DOHH2 (cell line): Measurements from ENCODE around the gene ZNF778.

Experiments used
- H3F3A ChIP-seq: fragments of 200-600 bp; sonication (generic), shearing (Covaris generic); 2 replicates; pipeline ENCODE4 v1.6.0; 2016; ENCODE audit warnings: antibody characterized with exemption, mild to moderate bottlenecking; ENCODE audit not compliant: control insufficient read depth, insufficient read depth
- H3K27ac ChIP-seq: fragments of 200-600 bp; sonication (generic); 2 replicates; pipeline ENCODE4 v1.5.1; 2014; ENCODE audit warnings: low read depth, mild to moderate bottlenecking, low read length, moderate library complexity
- H3K27me3 ChIP-seq: fragments of 200-600 bp; sonication (generic); 2 replicates; pipeline ENCODE4 v1.6.1; 2014; ENCODE audit warnings: mild to moderate bottlenecking, low read length, mixed read lengths; ENCODE audit not compliant: control insufficient read depth
- H3K36me3 ChIP-seq: fragments of 200-600 bp; sonication (generic); 2 replicates; pipeline ENCODE4 v1.6.1; 2014; ENCODE audit warnings: mild to moderate bottlenecking, low read length, moderate library complexity, mixed read lengths; ENCODE audit not compliant: control insufficient read depth
- H3K4me1 ChIP-seq: fragments of 200-600 bp; sonication (generic); 2 replicates; pipeline ENCODE4 v1.6.1; 2014; ENCODE audit warnings: mild to moderate bottlenecking, low read length, mixed read lengths; ENCODE audit not compliant: control insufficient read depth
- H3K4me2 ChIP-seq: fragments of 200-600 bp; sonication (generic); 2 replicates; pipeline ENCODE4 v1.6.0; 2014; ENCODE audit warnings: mild to moderate bottlenecking, low read length, moderate library complexity
- H3K4me3 ChIP-seq: fragments of 200-600 bp; sonication (generic); 2 replicates; pipeline ENCODE4 v1.5.1; 2014; ENCODE audit warnings: mild to moderate bottlenecking, low read length, mixed read lengths
- H3K79me2 ChIP-seq: fragments of 200-600 bp; sonication (generic); 2 replicates; pipeline ENCODE4 v1.6.1; 2014; ENCODE audit warnings: mild to moderate bottlenecking, low read length, mixed read lengths; ENCODE audit not compliant: control insufficient read depth
- H3K9me2 ChIP-seq: fragments of 200-600 bp; sonication (generic); replicated peaks from 2 replicates; pipeline ENCODE4 v1.6.1; 2014; ENCODE audit warnings: mild to moderate bottlenecking, low read length, mixed read lengths; ENCODE audit not compliant: control insufficient read depth
- H3K9me3 ChIP-seq: fragments of 200-600 bp; sonication (generic); 2 replicates; pipeline ENCODE4 v1.6.1; 2014; ENCODE audit warnings: antibody characterized with exemption, low read length, mixed read lengths; ENCODE audit not compliant: control insufficient read depth, insufficient read depth
- H4K20me1 ChIP-seq: fragments of 200-600 bp; sonication (generic); 2 replicates; pipeline ENCODE4 v1.6.0; 2014; ENCODE audit warnings: low read depth, mild to moderate bottlenecking, antibody characterized with exemption, low read length, moderate library complexity; ENCODE audit not compliant: control insufficient read depth, insufficient read depth
- CTCF ChIP-seq: fragments of 200-600 bp; sonication (generic); IDR thresholded peaks from one replicate; pipeline ENCODE4 v1.5.1; 2014; ENCODE audit warnings: antibody characterized with exemption, mild to moderate bottlenecking, low read depth, low read length; ENCODE audit not compliant: poor library complexity, severe bottlenecking
- EZH2phosphoT487 ChIP-seq: fragments of 200-600 bp; sonication (generic); IDR thresholded peaks from 2 replicates; pipeline ENCODE4 v1.6.1; 2017; ENCODE audit warnings: borderline replicate concordance, mild to moderate bottlenecking, antibody characterized with exemption, low read length, moderate library complexity, mixed read lengths

Gene ZNF778

GRCh38 chr16:89174877-89175276, 42.6 kb upstream of the ZNF778 start:
- Histone ChIP-seq H3K79me2 (no peaks in the 10 kb centered on the region), H3K9me3 (no peaks in the 10 kb centered on the region), H4K20me1 (no peaks in the 10 kb centered on the region), H3K9me2 (no peaks in the 10 kb centered on the region), H3K36me3 (no peaks in the 10 kb centered on the region), H3K4me2 (no peak overlapping the region), H3K27ac (no peak overlapping the region), H3K4me3 (no peak overlapping the region), H3K27me3 (peaks cover 41% of the 10 kb centered on the region), H3F3A (no peaks in the 10 kb centered on the region), H3K4me1 (peaks cover 18% of the 10 kb centered on the region)
- no peak for TF ChIP-seq EZH2phosphoT487
- TF ChIP-seq CTCF, result no peak

GRCh38 chr16:89175280-89176146, 42.0 kb upstream of the ZNF778 start:
- no peaks in the 10 kb centered on the region for H3F3A ChIP-seq
- peaks cover 11% of the 10 kb centered on the region for H3K4me1 ChIP-seq
- H3K9me2 ChIP-seq, result no peaks in the 10 kb centered on the region

GRCh38 chr16:89176147-89176690, 41.3 kb upstream of the ZNF778 start:
- H3K4me2 ChIP-seq, result no peak overlapping the region
- no peak for TF ChIP-seq EZH2phosphoT487
- TF ChIP-seq CTCF, result no peak
- no peaks in the 10 kb centered on the region for H3K9me3 ChIP-seq
- no peaks in the 10 kb centered on the region for H3K9me2 ChIP-seq
- H3K79me2 ChIP-seq, result no peaks in the 10 kb centered on the region
- H3F3A ChIP-seq, result no peaks in the 10 kb centered on the region
- H3K36me3 ChIP-seq, result no peaks in the 10 kb centered on the region
- H3K27me3 ChIP-seq, result peaks cover 30% of the 10 kb centered on the region
- peaks cover 5% of the 10 kb centered on the region for H3K4me1 ChIP-seq
- H3K27ac ChIP-seq, result no peak overlapping the region
- no peak overlapping the region for H3K4me3 ChIP-seq
- H4K20me1 ChIP-seq, result no peaks in the 10 kb centered on the region

More at GRCh38 chr16:89175280-89176146, 42.0 kb upstream of the ZNF778 start:
- no peak overlapping the region for H3K27ac ChIP-seq
- H3K36me3 ChIP-seq, result no peaks in the 10 kb centered on the region
- no peaks in the 10 kb centered on the region for H3K9me3 ChIP-seq
- H3K4me3 ChIP-seq, result no peak overlapping the region
- no peak overlapping the region for H3K4me2 ChIP-seq
- no peaks in the 10 kb centered on the region for H4K20me1 ChIP-seq
- TF ChIP-seq CTCF, result no peak
- no peak for TF ChIP-seq EZH2phosphoT487
- no peaks in the 10 kb centered on the region for H3K79me2 ChIP-seq
- peaks cover 35% of the 10 kb centered on the region for H3K27me3 ChIP-seq
